B cell (primary cell): ENCODE measurements around the gene NPAS3.

Experiments used
- CTCF ChIP-seq: fragments of 200-600 bp; IDR thresholded peaks from one replicate; pipeline ENCODE4 v1.8.0; 2022; ENCODE audit warnings: antibody characterized with exemption, mild to moderate bottlenecking
- EZH2 ChIP-seq: IDR thresholded peaks from 2 replicates; pipeline ENCODE4 v1.6.1; 2012; ENCODE audit warnings: borderline replicate concordance, low read depth, mild to moderate bottlenecking, moderate library complexity, low read length; ENCODE audit not compliant: insufficient read depth, poor library complexity, severe bottlenecking

- TF ChIP-seq CTCF = no peak
- TF ChIP-seq EZH2 = no peak
Observed at GRCh38 chr14:33780035-33780434, 841.4 kb downstream of the NPAS3 start.
